Measurements from ENCODE around the gene OR7C1. TPM values are rescaled to one million over a fixed set of nuclear protein-coding genes. Genes with fewer than 3 reads are reported as not detected.
"Not testable (repeated sequence)": the region's sequence is repeated elsewhere in the genome, so short reads cannot be mapped to it uniquely, and the experiment has no call there.

Gene OR7C1
- not detected for total RNA-seq
- long read RNA-seq, result 0 reads

DNA sequence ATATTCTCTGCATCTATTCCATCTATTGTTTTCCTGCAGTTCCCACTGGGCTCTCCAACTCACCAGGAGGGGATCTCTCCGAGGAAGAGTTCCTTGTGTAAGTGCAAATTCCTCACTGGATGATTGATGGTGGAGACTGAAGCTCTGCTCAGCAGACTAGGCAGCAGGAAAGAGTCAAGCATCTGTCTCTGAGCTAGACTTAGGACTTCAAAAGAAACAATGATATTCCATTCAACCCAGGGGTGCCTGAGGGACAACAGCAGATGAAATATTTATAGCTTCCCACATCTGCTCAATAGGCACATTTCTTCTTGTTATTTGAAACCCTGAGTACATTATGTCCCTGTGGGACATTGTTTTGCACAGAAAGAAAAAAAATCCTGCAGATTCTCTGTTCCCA is at the start of gene OR7C1, which contains the start of gene OR7A5:
Gene OR7C1, minus strand, starts transcription at position 175 of the 400 bp plus-strand sequence. CDS start 35,049 bp downstream, outside the sequence.
Gene OR7A5, minus strand, starts transcription at position 175 of the 400 bp plus-strand sequence. CDS start 6,944 bp downstream, outside the sequence.
- DNase-seq (ENCODE audit: low spot score), result no peak

- DNase-seq (ENCODE audit: low spot score), result no peak
Measured at GRCh38 chr19:14871619-14872230, 36.7 kb upstream of the OR7C1 start.

DNA sequence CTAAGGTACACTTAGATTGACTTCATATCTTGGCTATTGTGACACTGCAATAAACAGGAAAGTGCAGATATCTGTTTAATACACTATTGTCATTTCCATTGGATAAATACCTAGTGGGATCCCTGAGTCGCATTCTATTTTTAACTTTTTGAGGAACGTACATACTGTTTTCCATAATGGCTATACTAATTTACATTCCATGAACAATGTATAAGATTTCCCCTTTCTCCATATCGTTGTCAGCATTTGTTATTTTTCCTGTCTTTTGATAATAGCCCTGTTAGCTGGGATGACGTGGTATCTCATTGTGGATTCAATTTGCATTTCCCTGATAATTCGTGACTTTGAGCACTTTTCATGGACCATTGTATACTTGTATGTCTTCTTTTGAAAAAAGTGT is 33.5 kb upstream of the OR7C1 start:
- DNase-seq (ENCODE audit: low spot score), result no peak

GRCh38 chr19:14848822-14849221 is 13.8 kb upstream of the OR7C1 start, which contains the start of gene OR7A10:
Gene OR7A10, minus strand, starts transcription at chr19:14848922. Its CDS starts 7,045 bp downstream, at chr19:14841877.
- DNase-seq (ENCODE audit: low spot score), result no peak

DNA sequence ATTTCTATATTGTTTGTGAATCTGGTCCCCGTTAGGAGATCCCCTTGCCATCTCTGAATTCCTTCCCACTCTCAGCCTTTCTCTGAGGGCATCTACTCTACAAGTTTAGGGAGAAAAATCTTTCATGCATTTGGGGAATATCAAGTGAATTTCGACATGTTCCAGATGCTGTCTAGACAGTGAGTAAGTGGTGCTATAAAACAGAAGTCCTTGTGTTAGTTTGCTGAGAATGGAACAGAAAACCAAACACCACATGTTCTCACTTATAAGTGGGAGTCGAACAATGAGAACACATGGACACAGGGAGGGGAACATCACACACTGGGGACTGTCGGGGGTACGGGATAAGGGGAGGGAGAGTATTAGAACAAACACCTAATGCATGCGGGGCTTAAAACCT is 8.6 kb upstream of the OR7C1 start:
- DNase-seq (ENCODE audit: low spot score), result no peak

- no peak for DNase-seq (ENCODE audit: low spot score)
Measured at GRCh38 chr19:14843169-14843568, 8.2 kb upstream of the OR7C1 start.

DNA sequence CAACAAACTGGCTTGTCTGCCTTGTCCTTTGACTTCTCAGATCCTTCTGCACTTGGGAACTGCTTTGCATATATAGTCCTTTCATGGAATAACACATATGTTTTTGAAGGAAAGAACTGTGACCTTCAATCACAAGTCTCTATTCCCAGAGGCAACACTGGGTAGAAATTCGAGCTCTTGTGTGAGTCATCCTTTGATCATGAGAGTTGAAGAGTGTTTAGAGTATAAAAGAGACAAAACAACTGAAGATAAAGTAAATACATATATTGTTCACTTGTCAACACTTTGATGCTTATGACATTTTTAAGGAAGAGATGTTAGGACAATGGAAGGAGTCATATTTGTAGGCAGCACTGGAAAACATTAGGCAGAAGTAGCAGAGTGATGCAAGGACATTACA is 5.2 kb upstream of the OR7C1 start:
- no peak for DNase-seq (ENCODE audit: low spot score)

- DNase-seq (ENCODE audit: low spot score), result no peak
Measured at GRCh38 chr19:14837391-14837790, 2.4 kb upstream of the OR7C1 start.

DNA sequence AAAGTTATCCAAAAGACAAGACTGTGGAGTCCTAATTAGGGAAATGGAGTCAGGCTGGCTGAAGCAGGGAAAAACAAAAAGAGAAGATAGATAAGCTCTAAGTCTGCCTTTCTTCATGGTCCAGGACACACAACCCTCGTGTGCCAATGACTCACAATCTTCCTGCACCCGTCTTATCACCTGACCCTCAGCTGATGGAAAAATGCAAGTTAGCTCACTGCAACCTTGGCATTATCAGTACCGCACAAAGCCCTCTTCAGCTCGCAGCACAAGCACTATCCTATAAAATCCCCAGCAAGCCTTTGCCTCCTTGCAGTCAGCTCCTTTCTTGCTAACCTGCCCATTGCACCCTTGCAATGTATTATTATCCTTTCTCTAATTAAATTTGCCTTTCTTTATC is 4.3 kb downstream of the OR7C1 start:
- no peak for DNase-seq (ENCODE audit: low spot score)

DNA sequence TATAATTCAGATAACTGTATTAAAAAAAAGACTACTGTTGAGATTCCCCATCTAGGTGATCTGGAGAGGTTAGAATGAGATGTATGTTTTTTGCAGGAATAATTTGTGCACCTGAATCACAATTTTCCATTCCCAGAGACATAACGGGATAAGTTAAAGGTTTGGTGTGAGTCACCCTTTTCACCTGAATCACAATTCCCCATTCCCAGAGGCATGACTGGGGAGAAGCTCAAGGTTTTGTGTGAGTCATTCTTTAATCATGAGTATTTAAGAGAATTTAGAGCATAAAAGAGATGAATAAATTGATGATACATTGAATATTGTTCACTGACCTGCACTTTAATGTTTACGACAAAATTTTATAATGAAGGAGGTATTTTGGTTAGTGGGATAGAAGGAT is 9.0 kb downstream of the OR7C1 start:
- no peak for DNase-seq (ENCODE audit: low spot score)

GRCh38 chr19:14821937-14822336 is 13.0 kb downstream of the OR7C1 start:
- no peak for DNase-seq (ENCODE audit: low spot score)

GRCh38 chr19:14818588-14818987 is 16.4 kb downstream of the OR7C1 start:
- no peak for DNase-seq (ENCODE audit: low spot score)

DNA sequence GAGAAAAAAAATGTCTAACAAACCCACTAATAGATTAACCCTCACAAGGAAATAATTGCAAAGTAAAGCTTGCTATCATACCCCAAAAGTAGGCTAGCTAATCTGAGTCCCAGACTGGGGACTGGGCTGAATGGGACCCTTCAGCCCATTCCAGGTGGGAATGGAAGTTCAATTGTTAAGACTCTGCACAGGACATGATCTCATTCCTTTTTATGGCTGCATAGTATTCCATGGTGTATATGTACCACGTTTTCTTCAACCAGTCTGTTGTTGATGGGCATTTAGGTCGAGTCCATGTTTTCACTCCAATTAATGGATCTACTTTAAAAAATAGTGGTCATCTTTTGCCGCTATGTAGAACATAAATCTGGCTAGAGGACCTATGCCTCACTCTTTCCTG is 17.9 kb downstream of the OR7C1 start:
- DNase-seq (ENCODE audit: low spot score), result no peak

GRCh38 chr19:14814982-14815652 is 19.9 kb downstream of the OR7C1 start:
- no peak for DNase-seq (ENCODE audit: low spot score)

- DNase-seq (ENCODE audit: low spot score), result no peak
Measured at GRCh38 chr19:14809272-14810057, 25.5 kb downstream of the OR7C1 start.

DNA sequence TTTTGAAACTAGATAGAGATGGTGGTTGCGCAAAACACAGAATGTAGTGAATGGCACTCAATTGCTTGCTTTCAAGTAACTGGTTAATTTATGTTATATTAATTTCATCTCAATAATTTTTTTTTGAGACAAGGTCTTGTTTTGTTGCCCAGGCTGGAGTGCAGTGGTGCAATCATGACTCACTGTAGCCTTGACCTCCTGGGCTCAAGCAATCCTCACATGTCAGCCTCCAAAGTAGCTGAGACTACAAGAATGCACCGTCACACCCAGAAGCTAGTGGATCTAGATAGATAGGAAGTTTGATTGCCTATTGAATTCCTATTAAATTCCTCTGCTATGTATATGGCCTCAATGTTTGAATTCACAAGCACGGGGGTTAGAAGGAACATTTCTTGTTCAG is 30.2 kb downstream of the OR7C1 start:
- DNase-seq (ENCODE audit: low spot score), result no peak

GRCh38 chr19:14798760-14799159 is 36.2 kb downstream of the OR7C1 start:
- no peak for DNase-seq (ENCODE audit: low spot score)

DNA sequence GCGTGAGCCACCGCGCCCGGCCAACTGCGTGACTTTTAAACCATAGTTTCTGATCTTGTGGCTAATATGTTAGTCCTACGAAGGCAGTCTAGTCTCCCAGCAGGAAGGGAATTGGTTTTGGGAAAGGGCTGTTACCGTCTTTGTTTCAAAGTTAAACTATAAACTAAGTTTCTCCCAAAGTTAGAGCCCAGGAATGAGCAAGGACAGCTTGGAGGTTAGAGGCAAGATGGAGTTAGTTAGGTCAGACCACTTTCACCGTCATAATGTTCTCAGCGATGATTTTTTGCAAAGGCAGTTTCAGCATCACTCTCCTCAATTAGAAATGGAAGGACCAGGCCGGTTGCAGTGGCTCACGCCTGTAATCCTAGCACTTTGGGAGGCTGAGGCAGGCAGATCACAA is 39.0 kb downstream of the OR7C1 start:
- DNase-seq (ENCODE audit: low spot score), result no peak

GRCh38 chr19:14795078-14795721 is 39.8 kb downstream of the OR7C1 start:
- DNase-seq (ENCODE audit: low spot score), result no peak

DNA sequence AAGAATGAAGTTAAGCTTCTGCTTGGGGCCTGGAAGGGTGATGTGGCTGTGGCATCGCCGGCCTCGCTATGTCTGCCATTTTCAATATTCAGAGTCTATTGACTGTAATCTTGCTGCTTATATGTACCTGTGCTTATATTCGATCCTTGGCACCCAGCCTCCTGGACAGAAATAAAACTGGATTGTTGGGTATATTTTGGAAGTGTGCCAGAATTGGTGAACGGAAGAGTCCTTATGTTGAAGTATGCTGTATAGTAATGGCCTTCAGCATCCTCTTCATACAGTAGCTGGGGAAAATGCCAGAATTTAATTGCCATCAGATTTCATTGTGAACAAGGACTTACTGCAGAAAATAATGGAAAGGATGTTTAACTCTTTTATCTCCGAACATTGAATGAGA is 42.7 kb downstream of the OR7C1 start:
- not testable (repeated sequence) for DNase-seq (ENCODE audit: low spot score)

DNA sequence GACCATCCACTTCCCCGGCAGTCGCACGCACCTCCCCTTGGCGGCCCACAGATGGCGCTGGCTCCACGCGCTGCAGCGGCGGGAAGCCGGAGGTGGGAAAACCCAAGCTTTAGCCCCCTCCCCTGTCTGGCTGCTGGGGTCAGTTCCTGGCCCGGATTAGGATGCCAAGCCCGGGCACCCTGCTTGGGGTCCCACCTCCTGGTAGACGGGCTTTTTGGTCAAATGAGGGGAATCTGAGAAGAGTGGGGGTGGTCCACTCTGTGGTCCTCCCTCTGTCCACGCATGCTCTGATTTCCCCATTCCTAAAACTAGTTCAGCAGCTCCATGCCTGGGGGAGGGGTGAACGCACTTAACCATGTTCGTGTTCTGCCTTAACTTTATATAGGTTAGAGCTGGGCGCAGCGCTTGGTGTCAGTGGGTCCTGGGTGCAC is 48.5 kb downstream of the OR7C1 start:
- peak; percentile 89 for DNase-seq (ENCODE audit: low spot score)
